GM21717 (cell line): Measurements from ENCODE around the gene MAGEA12.
"Not testable (repeated sequence)": the region's sequence is repeated elsewhere in the genome, so short reads cannot be mapped to it uniquely, and the experiment has no call there.

ENCODE experiments used
- ATAC-seq: cut with Tn5 transposase; IDR thresholded peaks from one replicate; pipeline ENCODE4 v1.9.1; 2021; ENCODE audit warnings: mild to moderate bottlenecking, moderate library complexity; ENCODE audit not compliant: unreplicated experiment

Gene MAGEA12

DNA sequence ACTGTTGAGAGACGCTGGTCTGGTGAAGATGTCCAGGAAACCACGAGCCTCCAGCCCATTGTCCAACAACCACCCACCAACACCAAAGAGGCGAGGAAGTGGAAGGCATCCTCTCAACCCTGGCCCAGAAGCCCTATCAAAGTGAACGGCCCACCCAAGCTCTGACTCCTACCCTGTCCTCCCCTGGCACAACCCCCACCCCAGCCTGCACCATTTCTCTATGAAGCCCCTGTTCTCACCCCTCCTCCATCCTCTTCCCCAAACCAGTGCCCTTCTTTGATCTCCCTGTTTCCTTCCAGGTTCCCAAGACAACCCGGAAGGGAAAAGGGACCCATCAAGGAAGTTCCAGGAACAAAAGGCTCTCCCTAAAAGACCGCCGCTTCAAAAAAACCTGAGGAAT lies 26.0 kb downstream of the MAGEA12 start:
- not testable (repeated sequence) for ATAC-seq

GRCh38 chrX:152761582-152761981 lies 28.0 kb downstream of the MAGEA12 start:
- ATAC-seq = not testable (repeated sequence)

DNA sequence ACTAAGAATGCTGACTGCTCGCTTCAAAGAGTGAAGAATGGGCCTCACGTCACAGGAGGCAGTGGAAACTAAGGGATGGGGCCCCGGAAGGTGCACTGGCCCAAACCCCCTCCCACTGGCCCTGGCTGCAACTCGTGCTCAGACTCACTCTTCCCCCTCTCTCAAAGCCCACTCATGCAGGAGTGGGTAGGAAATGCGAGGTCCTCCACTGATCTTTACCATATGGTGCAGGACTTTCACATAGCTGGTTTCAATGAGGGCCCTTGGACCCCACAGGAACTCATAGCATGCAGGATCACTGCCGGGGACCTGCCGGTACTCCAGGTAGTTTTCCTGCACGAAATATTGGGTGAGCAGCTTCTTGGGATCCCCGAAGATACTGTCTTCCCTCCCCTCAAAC lies 33.0 kb downstream of the MAGEA12 start:
- ATAC-seq = not testable (repeated sequence)

- not testable (repeated sequence) for ATAC-seq
Measured at GRCh38 chrX:152769549-152770289, 36.2 kb downstream of the MAGEA12 start, which contains the start of gene MAGEA6. Gene MAGEA6 (minus strand): TSS chrX:152769689. CDS start chrX:152767650, 2,039 bp downstream.

DNA sequence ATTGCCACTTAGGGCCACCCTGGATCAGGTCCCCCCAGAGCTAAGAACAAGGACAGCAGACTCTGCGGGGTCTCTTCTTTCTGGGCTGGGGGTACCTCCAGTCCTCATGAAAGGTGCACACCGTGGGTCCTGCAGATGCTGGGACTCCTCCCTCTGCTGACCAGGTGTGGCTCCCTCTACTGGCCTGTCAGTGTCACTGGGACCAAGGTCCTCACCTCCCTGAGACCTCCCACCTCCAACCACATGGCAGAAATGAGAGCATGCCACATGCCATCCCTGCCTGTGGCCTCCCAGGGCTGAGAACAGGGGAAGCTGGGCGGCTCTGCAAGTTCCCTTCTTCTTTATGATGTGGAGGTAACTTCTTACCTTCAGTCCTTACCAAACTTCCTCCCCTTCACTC lies 53.5 kb downstream of the MAGEA12 start:
- not testable (repeated sequence) for ATAC-seq
